ENCODE measurements around the gene RAB8A. TPM values are rescaled to one million over a fixed set of nuclear protein-coding genes. Genes with fewer than 3 reads are reported as not detected.
A peak's percentile ranks its signal among the peaks of the same experiment; 100 is the strongest.

The RAB8A gene
- total RNA-seq, 1 donor from 2014 or later: 60.6 TPM

GRCh38 chr19:16070366-16070990 is 41.2 kb upstream of the RAB8A start:
- H3K27me3 Mint-ChIP-seq (ENCODE audit: unreplicated experiment): peaks cover 14% of the 10 kb centered on the region
- no peak for DNase-seq (ENCODE audit: low spot score)
- peaks cover 8% of the 10 kb centered on the region for H3K36me3 Mint-ChIP-seq (ENCODE audit: low read depth, unreplicated experiment)
- no peak overlapping the region for H3K27ac Mint-ChIP-seq (ENCODE audit: unreplicated experiment)
- no peaks in the 10 kb centered on the region for H3K9me3 Mint-ChIP-seq (ENCODE audit: unreplicated experiment)
- peaks cover 45% of the 10 kb centered on the region for H3K4me1 Mint-ChIP-seq (ENCODE audit: unreplicated experiment)
- no peak overlapping the region for H3K4me3 Mint-ChIP-seq (ENCODE audit: unreplicated experiment)
- TF ChIP-seq CTCF (IDR thresholded peaks at IDR 0.05; ENCODE audit: unreplicated experiment): no peak

GRCh38 chr19:16071072-16071691 is 40.5 kb upstream of the RAB8A start:
- H3K27me3 Mint-ChIP-seq (ENCODE audit: unreplicated experiment): peaks cover 17% of the 10 kb centered on the region
- peaks cover 13% of the 10 kb centered on the region for H3K36me3 Mint-ChIP-seq (ENCODE audit: low read depth, unreplicated experiment)
- TF ChIP-seq CTCF (IDR thresholded peaks at IDR 0.05; ENCODE audit: unreplicated experiment): no peak
- H3K27ac Mint-ChIP-seq (ENCODE audit: unreplicated experiment): peak overlapping the region; percentile 46
- no peak for DNase-seq (ENCODE audit: low spot score)
- H3K4me1 Mint-ChIP-seq (ENCODE audit: unreplicated experiment): peaks cover 45% of the 10 kb centered on the region
- H3K9me3 Mint-ChIP-seq (ENCODE audit: unreplicated experiment): no peaks in the 10 kb centered on the region
- H3K4me3 Mint-ChIP-seq (ENCODE audit: unreplicated experiment): no peak overlapping the region

- no peak for TF ChIP-seq CTCF (IDR thresholded peaks at IDR 0.05; ENCODE audit: unreplicated experiment)
- Mint-ChIP-seq H3K27me3 (ENCODE audit: unreplicated experiment) (peaks cover 26% of the 10 kb centered on the region), H3K9me3 (ENCODE audit: unreplicated experiment) (no peaks in the 10 kb centered on the region), H3K4me3 (ENCODE audit: unreplicated experiment) (no peak overlapping the region), H3K27ac (ENCODE audit: unreplicated experiment) (no peak overlapping the region), H3K36me3 (ENCODE audit: low read depth, unreplicated experiment) (peaks cover 21% of the 10 kb centered on the region), H3K4me1 (ENCODE audit: unreplicated experiment) (peaks cover 44% of the 10 kb centered on the region)
- DNase-seq (ENCODE audit: low spot score): no peak
Measured at GRCh38 chr19:16073481-16073880, 38.2 kb upstream of the RAB8A start.

GRCh38 chr19:16073988-16074387 is 37.7 kb upstream of the RAB8A start:
- Mint-ChIP-seq H3K27ac (ENCODE audit: unreplicated experiment) (peak overlapping the region; percentile 93), H3K9me3 (ENCODE audit: unreplicated experiment) (no peaks in the 10 kb centered on the region), H3K36me3 (ENCODE audit: low read depth, unreplicated experiment) (peaks cover 26% of the 10 kb centered on the region), H3K4me3 (ENCODE audit: unreplicated experiment) (peak overlapping the region; percentile 57), H3K27me3 (ENCODE audit: unreplicated experiment) (peaks cover 27% of the 10 kb centered on the region), H3K4me1 (ENCODE audit: unreplicated experiment) (peaks cover 48% of the 10 kb centered on the region)
- TF ChIP-seq CTCF (IDR thresholded peaks at IDR 0.05; ENCODE audit: unreplicated experiment): no peak
- DNase-seq (ENCODE audit: low spot score): no peak
